ENCODE results near the gene DIAPH1. TPM values are rescaled to one million over a fixed set of nuclear protein-coding genes. Genes with fewer than 3 reads are reported as not detected.

DIAPH1 gene
- total RNA-seq, 1 donor from 2014 or later, result 64.1 TPM

- H3K9me3 ChIP-seq, result no peaks in the 10 kb centered on the region
- intact Hi-C loops (cut with DNase I), result no loop called here
- H3K36me3 ChIP-seq, result peaks cover 0 to 49% of the 10 kb centered on the region in 2 donors
- no peak overlapping the region for H3K27ac ChIP-seq
- no peaks in the 10 kb centered on the region for H3K4me1 ChIP-seq
- H3K4me3 ChIP-seq, result no peak overlapping the region
- TF ChIP-seq POLR2A (IDR thresholded peaks at IDR 0.05) (no peak), POLR2AphosphoS5 (IDR thresholded peaks at IDR 0.05; ENCODE audit: insufficient read depth in 1 of 2, low read depth in 1 of 2) (no peak)
- TF ChIP-seq, protein P1, sequence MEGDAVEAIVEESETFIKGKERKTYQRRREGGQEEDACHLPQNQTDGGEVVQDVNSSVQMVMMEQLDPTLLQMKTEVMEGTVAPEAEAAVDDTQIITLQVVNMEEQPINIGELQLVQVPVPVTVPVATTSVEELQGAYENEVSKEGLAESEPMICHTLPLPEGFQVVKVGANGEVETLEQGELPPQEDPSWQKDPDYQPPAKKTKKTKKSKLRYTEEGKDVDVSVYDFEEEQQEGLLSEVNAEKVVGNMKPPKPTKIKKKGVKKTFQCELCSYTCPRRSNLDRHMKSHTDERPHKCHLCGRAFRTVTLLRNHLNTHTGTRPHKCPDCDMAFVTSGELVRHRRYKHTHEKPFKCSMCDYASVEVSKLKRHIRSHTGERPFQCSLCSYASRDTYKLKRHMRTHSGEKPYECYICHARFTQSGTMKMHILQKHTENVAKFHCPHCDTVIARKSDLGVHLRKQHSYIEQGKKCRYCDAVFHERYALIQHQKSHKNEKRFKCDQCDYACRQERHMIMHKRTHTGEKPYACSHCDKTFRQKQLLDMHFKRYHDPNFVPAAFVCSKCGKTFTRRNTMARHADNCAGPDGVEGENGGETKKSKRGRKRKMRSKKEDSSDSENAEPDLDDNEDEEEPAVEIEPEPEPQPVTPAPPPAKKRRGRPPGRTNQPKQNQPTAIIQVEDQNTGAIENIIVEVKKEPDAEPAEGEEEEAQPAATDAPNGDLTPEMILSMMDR (IDR thresholded peaks at IDR 0.05), result no peak
- DNase-seq (ENCODE audit: extremely low spot score in 2 of 2), result no peak
- no peaks in the 10 kb centered on the region for H3K27me3 ChIP-seq
Measured at GRCh38 chr5:141586246-141586645, 32.6 kb downstream of the DIAPH1 start.

DNA sequence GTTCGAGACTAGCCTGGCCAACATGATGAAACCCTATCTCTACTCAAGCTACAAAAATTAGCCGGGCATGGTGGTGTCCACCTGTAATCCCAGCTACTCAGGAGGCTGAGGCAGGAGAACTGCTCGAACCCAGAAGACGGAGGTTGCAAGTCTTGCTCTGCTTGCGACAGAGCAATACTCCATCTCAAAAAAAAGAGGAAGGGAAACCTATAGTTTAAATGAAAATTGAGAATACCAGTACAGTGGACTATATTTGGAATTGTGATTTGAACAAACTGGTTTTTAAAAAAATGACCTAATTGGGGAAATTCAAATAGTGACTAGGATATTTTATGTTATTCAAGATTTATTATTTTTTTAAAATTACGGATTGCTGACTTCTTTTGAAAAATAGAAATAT is 33.2 kb downstream of the DIAPH1 start:
- Histone ChIP-seq H3K4me1 (no peaks in the 10 kb centered on the region), H3K9me3 (no peaks in the 10 kb centered on the region), H3K27me3 (no peaks in the 10 kb centered on the region), H3K36me3 (peaks cover 0 to 55% of the 10 kb centered on the region in 2 donors), H3K27ac (no peak overlapping the region), H3K4me3 (no peak overlapping the region)
- intact Hi-C loops (cut with DNase I), result no loop called here
- TF ChIP-seq POLR2A (IDR thresholded peaks at IDR 0.05) (no peak), POLR2AphosphoS5 (IDR thresholded peaks at IDR 0.05; ENCODE audit: insufficient read depth in 1 of 2, low read depth in 1 of 2) (no peak)
- TF ChIP-seq, protein P1 (IDR thresholded peaks at IDR 0.05), result no peak
- DNase-seq (ENCODE audit: extremely low spot score in 2 of 2), result no peak

- peaks cover 10 to 83% of the 10 kb centered on the region in 2 donors for H3K36me3 ChIP-seq
- no peak overlapping the region for H3K4me3 ChIP-seq
- no peak overlapping the region for H3K27ac ChIP-seq
- no peaks in the 10 kb centered on the region for H3K27me3 ChIP-seq
- DNase-seq (ENCODE audit: extremely low spot score in 2 of 2), result no peak
- TF ChIP-seq POLR2A (IDR thresholded peaks at IDR 0.05) (no peak), POLR2AphosphoS5 (IDR thresholded peaks at IDR 0.05; ENCODE audit: insufficient read depth in 1 of 2, low read depth in 1 of 2) (no peak)
- TF ChIP-seq, protein P1 (IDR thresholded peaks at IDR 0.05), result no peak
- no peaks in the 10 kb centered on the region for H3K4me1 ChIP-seq
- intact Hi-C loops (cut with DNase I), result no loop called here
- H3K9me3 ChIP-seq, result no peaks in the 10 kb centered on the region
Measured at GRCh38 chr5:141574122-141574510, 44.7 kb downstream of the DIAPH1 start.

DNA sequence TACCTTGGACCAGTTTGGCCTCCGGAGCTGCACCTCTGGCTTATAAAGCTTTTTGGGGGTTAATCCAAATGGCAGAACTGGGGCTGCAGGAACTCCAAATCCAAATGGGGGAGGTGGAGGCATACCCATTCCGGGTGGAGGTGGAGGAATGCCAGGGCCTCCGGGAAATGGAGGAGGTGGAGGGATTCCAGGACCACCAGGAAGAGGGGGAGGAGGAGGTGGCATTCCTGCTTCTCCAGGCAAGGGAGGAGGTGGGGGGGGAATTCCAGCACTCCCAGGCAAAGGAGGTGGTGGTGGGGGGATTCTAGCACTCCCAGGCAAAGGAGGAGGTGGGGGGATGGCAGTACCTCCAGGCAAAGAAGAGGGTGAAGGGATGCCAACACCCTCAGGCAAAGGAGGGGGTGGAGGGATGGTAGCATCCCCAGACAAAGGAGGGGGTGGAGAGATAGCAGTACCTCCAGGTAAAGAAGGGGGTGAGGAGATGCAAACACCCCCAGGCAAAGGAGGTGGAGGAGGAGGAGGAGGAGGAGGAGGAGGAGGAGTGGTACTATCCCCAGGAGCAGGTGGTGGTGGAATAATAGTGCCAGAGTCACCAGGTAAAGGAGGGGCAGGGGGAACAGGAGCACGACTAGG is 45.2 kb downstream of the DIAPH1 start:
- TF ChIP-seq POLR2A (IDR thresholded peaks at IDR 0.05), result no peak
- Histone ChIP-seq H3K27ac (no peak overlapping the region), H3K4me3 (no peak overlapping the region), H3K9me3 (no peaks in the 10 kb centered on the region), H3K36me3 (peaks cover 10 to 84% of the 10 kb centered on the region in 2 donors), H3K4me1 (no peaks in the 10 kb centered on the region), H3K27me3 (no peaks in the 10 kb centered on the region)
- no peak for DNase-seq (ENCODE audit: extremely low spot score in 2 of 2)
- intact Hi-C loops (cut with DNase I), result no loop called here

DNA sequence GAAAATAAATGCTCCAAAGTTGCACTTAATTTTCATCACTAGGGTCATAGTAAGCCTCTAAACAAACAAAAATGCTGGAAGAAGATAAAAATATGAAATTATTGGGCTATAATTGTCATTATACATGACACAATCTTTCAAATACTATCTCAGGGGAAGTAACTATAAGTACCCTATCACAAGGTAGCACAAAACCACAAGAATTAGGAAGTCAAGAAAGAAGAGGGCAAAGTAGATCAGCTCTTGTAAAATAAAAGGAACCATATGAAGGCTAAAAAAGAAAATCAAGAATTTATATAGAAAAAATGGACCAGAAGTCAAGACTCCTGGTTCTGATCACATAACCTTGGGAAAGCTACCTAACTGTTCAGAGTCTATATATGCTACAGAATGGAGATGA is 48.1 kb downstream of the DIAPH1 start:
- no peak for TF ChIP-seq POLR2AphosphoS5 (IDR thresholded peaks at IDR 0.05; ENCODE audit: insufficient read depth in 1 of 2, low read depth in 1 of 2)
- TF ChIP-seq, protein P1 (IDR thresholded peaks at IDR 0.05), result no peak
- no peak for TF ChIP-seq POLR2A (IDR thresholded peaks at IDR 0.05)
- Histone ChIP-seq H3K4me3 (no peak overlapping the region), H3K9me3 (no peaks in the 10 kb centered on the region), H3K27ac (no peak overlapping the region), H3K4me1 (no peaks in the 10 kb centered on the region), H3K27me3 (no peaks in the 10 kb centered on the region), H3K36me3 (peaks cover 0 to 60% of the 10 kb centered on the region in 2 donors)
- intact Hi-C loops (cut with DNase I), result no loop called here
- no peak for DNase-seq (ENCODE audit: extremely low spot score in 2 of 2)

Data from vagina (tissue), 2 donors.